ENCODE measurements around the gene TBC1D22A. TPM values are rescaled to one million over a fixed set of nuclear protein-coding genes. Genes with fewer than 3 reads are reported as not detected.
A peak's percentile ranks its signal among the peaks of the same experiment; 100 is the strongest.

TBC1D22A gene
- total and polyA plus RNA-seq, 9 of the 15 experiments (the other 6 are each of a cell fraction or from before 2014, with no cell fraction given): 0.20 to 11.5 (median 5.2) TPM

DNA sequence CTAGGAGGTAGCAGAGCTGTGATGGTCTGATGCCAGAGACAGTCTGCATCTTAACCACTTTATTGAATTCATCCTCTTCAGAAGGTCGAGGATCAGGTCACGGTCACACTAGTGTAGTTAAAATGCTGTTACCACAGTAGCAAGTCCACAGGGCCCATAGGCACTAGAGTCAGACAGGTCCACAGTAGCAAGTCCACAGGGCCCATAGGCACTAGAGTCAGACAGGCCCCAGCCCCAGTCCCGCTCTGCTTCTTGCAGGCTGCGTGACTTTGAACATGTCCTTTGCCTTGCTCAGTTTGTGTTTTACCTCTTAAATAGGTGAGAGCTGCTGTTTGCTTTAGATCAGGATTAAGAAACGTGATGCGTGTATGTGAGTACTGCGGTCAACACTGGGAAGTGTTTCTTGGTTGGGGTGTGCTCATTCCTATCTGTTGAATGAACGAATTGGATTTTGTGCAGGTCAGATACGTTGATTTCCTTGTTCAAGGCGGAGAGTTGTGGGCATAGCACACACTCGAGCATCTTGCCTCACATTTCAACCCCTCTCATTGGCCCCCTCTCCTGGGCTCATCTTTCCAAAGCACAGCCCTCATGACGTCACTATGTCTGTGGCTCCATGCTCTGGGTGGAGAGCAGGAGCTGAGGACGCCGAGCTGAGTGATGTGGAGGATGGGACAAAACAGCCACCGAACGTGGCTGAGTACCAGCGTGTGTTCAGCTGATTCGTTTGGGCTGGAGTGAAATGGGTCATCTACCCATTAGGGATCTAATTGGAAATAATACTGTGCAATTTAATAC, 191.7 kb downstream of the TBC1D22A start:
- H3K79me2 ChIP-seq (ENCODE audit: control insufficient read depth, insufficient read depth, low read length): no peaks in the 10 kb centered on the region
- CTCF ChIA-PET (ENCODE audit: low intra/inter-chr PET ratio): no interaction called here

More for the DNA sequence above, 191.7 kb downstream of the TBC1D22A start:
- ATAC-seq (no peak; the same call in 2 of the 3 replicates), FAIRE-seq (no peak), DNase-seq (ENCODE audit: extremely low read depth in 1 of 4, low spot score in 3 of 4) (peak in 3 of 4 experiments; percentile 16 to 30 (median 21))
- WGBS (ENCODE audit: insufficient coverage, low coverage, missing lambda C conversion rate): 74% methylated on average over 15 of the region's 18 CpGs
- POLR2A ChIA-PET: no interaction called here
- no peaks in the 10 kb centered on the region for H3K9me3 ChIP-seq (replicated peaks; ENCODE audit: control insufficient read depth, insufficient read depth, low read depth, low read length)
- H3K27ac ChIP-seq (ENCODE audit: extremely low read depth, low read depth, low read length): no peak overlapping the region
- no peaks in the 10 kb centered on the region for H3K27me3 ChIP-seq (ENCODE audit: control insufficient read depth in 2 of 2, insufficient read depth in 2 of 2, low read length in 2 of 2)
- H3K4me1 ChIP-seq (replicated peaks in 1 of 2; ENCODE audit: control insufficient read depth in 2 of 2, insufficient read depth in 2 of 2, low read length in 2 of 2): no peaks in the 10 kb centered on the region; a peak in 1 of 5 replicates
- H3K36me3 ChIP-seq (ENCODE audit: control insufficient read depth, insufficient read depth, low read length): no peaks in the 10 kb centered on the region
- no peak overlapping the region for H2AFZ ChIP-seq (ENCODE audit: low read depth, low read length)
- in situ Hi-C loops (cut with MboI): no loop called here
- H4K20me1 ChIP-seq (replicated peaks; ENCODE audit: control insufficient read depth, insufficient read depth, low read length): no peaks in the 10 kb centered on the region
- H3K4me3 ChIP-seq: no peak overlapping the region
- H3K9ac ChIP-seq (ENCODE audit: insufficient read depth in 1 of 2, low read depth in 2 of 2, low read length in 2 of 2): no peak overlapping the region
- BruUV-seq (replicated peaks): no TSS peak
- no peak for TF ChIP-seq ATF1 (CRISPR knock-in tag; IDR thresholded peaks at IDR 0.05)
- peak; percentile 39; the same call in 1 of the 2 replicates for TF ChIP-seq ATF1 (tag; IDR thresholded peaks at IDR 0.05)
- TF ChIP-seq CREM (IDR thresholded peaks at IDR 0.05; ENCODE audit: low read depth): peak; percentile 39; the same call in 1 of the 2 replicates
- TF ChIP-seq ATF4 (CRISPR knock-in tag; IDR thresholded peaks at IDR 0.05): no peak
- peak; percentile 54; the same call in 1 of the 2 replicates for TF ChIP-seq ATF7 (IDR thresholded peaks at IDR 0.05)
- TF ChIP-seq, protein P1, sequence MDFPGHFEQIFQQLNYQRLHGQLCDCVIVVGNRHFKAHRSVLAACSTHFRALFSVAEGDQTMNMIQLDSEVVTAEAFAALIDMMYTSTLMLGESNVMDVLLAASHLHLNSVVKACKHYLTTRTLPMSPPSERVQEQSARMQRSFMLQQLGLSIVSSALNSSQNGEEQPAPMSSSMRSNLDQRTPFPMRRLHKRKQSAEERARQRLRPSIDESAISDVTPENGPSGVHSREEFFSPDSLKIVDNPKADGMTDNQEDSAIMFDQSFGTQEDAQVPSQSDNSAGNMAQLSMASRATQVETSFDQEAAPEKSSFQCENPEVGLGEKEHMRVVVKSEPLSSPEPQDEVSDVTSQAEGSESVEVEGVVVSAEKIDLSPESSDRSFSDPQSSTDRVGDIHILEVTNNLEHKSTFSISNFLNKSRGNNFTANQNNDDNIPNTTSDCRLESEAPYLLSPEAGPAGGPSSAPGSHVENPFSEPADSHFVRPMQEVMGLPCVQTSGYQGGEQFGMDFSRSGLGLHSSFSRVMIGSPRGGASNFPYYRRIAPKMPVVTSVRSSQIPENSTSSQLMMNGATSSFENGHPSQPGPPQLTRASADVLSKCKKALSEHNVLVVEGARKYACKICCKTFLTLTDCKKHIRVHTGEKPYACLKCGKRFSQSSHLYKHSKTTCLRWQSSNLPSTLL (IDR thresholded peaks at IDR 0.05): no peak
- no peak for TF ChIP-seq KLF13 (tag; IDR thresholded peaks at IDR 0.05; ENCODE audit: borderline replicate concordance, low read depth)
- TF ChIP-seq, protein P2, sequence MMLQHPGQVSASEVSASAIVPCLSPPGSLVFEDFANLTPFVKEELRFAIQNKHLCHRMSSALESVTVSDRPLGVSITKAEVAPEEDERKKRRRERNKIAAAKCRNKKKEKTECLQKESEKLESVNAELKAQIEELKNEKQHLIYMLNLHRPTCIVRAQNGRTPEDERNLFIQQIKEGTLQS (IDR thresholded peaks at IDR 0.05): 0 out of 2 replicates have a peak, but pooled peaks have one; percentile 40
- TF ChIP-seq, protein P2 (CRISPR knock-in tag; conservative IDR thresholded peaks at IDR 0.05): no peak
- intact Hi-C loops (cut with micrococcal nuclease): no loop called here
- no peaks in the 10 kb centered on the region for H3K9me1 ChIP-seq (ENCODE audit: control insufficient read depth, insufficient read depth, low read length)
- no peak overlapping the region for H3K4me2 ChIP-seq (ENCODE audit: insufficient read depth, low read length)

All from K562 (cell line).